Measurements from ENCODE around the gene DCAF7. TPM values are rescaled to one million over a fixed set of nuclear protein-coding genes. Genes with fewer than 3 reads are reported as not detected.

The DCAF7 gene
- total and polyA plus RNA-seq, 7 donors, result 10.6 to 30.2 (median 25.1) TPM

- ATAC-seq, result no peak
- no peak for TF ChIP-seq CTCF (IDR thresholded peaks at IDR 0.05)
- DNase-seq, result no peak
- intact Hi-C loops (cut with DNase I), result no loop called here
- no peak overlapping the region for H3K4me3 ChIP-seq
- no peaks in the 10 kb centered on the region for H3K9me3 ChIP-seq
- H3K36me3 ChIP-seq (ENCODE audit: insufficient read depth in 1 of 2, low read depth in 1 of 2), result no peaks in the 10 kb centered on the region
- H3K27me3 ChIP-seq (ENCODE audit: insufficient read depth in 3 of 3, low read length in 2 of 3), result no peaks in the 10 kb centered on the region
- no peak overlapping the region for H3K27ac ChIP-seq
- peaks cover 10% of the 10 kb centered on the region for H3K4me1 ChIP-seq
- WGBS, 3 donors, result 86 to 90% (median 88%) methylated on average over 9 of the region's 9 CpGs
Measured at GRCh38 chr17:63546308-63547082, 3.8 kb upstream of the DCAF7 start.

- WGBS, 3 donors, result 68 to 74% (median 72%) methylated on average over 5 of the region's 5 CpGs
- H3K27me3 ChIP-seq (ENCODE audit: insufficient read depth in 3 of 3, low read length in 2 of 3), result no peaks in the 10 kb centered on the region
- DNase-seq (no peak), ATAC-seq (no peak)
- H3K4me3 ChIP-seq, result no peak overlapping the region
- intact Hi-C loops (cut with DNase I), result no loop called here
- H3K4me1 ChIP-seq, result peaks cover 13% of the 10 kb centered on the region
- TF ChIP-seq CTCF (IDR thresholded peaks at IDR 0.05), result no peak
- no peaks in the 10 kb centered on the region for H3K36me3 ChIP-seq (ENCODE audit: insufficient read depth in 1 of 2, low read depth in 1 of 2)
- H3K9me3 ChIP-seq, result no peaks in the 10 kb centered on the region
- H3K27ac ChIP-seq, result no peak overlapping the region
Measured at GRCh38 chr17:63547083-63547523, 3.2 kb upstream of the DCAF7 start.

GRCh38 chr17:63549289-63549945, 860 bp upstream of the DCAF7 start:
- TF ChIP-seq CTCF (IDR thresholded peaks at IDR 0.05), result no peak
- Histone ChIP-seq H3K9me3 (no peaks in the 10 kb centered on the region), H3K27me3 (ENCODE audit: insufficient read depth in 3 of 3, low read length in 2 of 3) (no peaks in the 10 kb centered on the region), H3K27ac (peak overlapping the region; percentile 92), H3K4me3 (peak overlapping the region; percentile 94), H3K4me1 (peaks cover 35% of the 10 kb centered on the region), H3K36me3 (ENCODE audit: insufficient read depth in 1 of 2, low read depth in 1 of 2) (no peaks in the 10 kb centered on the region)
- 14 to 15% (median 14%) methylated on average over 18 of the region's 18 CpGs for WGBS, 3 donors
- intact Hi-C loops (cut with DNase I), result no loop called here
- ATAC-seq (peak in 1 of 4 donors; percentile 22), DNase-seq (no peak)

GRCh38 chr17:63550817-63551639, 751 bp downstream of the DCAF7 start:
- ATAC-seq (peak; percentile 9 to 38 (median 18)), DNase-seq (no peak)
- 0 to 1% (median 0%) methylated on average over 32 of the region's 32 CpGs for WGBS, 3 donors
- Histone ChIP-seq H3K4me1 (peaks cover 49% of the 10 kb centered on the region), H3K27me3 (ENCODE audit: insufficient read depth in 3 of 3, low read length in 2 of 3) (no peaks in the 10 kb centered on the region), H3K27ac (peak overlapping the region; percentile 93), H3K36me3 (ENCODE audit: insufficient read depth in 1 of 2, low read depth in 1 of 2) (no peaks in the 10 kb centered on the region), H3K9me3 (no peaks in the 10 kb centered on the region), H3K4me3 (peak overlapping the region; percentile 94)
- TF ChIP-seq CTCF (IDR thresholded peaks at IDR 0.05), result no peak
- intact Hi-C loops (cut with DNase I), result loop anchor here in 1 of 2 donors (5.0 kb wide), 1 partner anchor 46 kb away; no protein-coding TSS in a partner anchor
